HepG2 (cell line): Measurements from ENCODE around the gene MYOM1. TPM values are rescaled to one million over a fixed set of nuclear protein-coding genes. Genes with fewer than 3 reads are reported as not detected.

ENCODE experiments used
- ATAC-seq: fragments of 200-7000 bp; cut with Tn5 transposase; 3 replicates; pipeline ENCODE4 v1.9.1; 2020; ENCODE audit warnings: mild to moderate bottlenecking, moderate library complexity
- BruUV-seq: library from RNA; stranded (reverse); fragments of 400-500 nt; replicated peaks from 2 replicates; lab custom pipeline; 2021; lab: Mats Ljungman, UMichigan
- CTCF ChIA-PET: fragments of 300-600 bp; formaldehyde crosslinking; extraction: SDS; loops from one replicate; lab custom pipeline; 2021; ENCODE audit warnings: low total read pairs, inconsistent platforms, low intra/inter-chr PET ratio; lab: Yijun Ruan, JAX
- POLR2A ChIA-PET: fragments of 350-600 bp; sonication (Branson Sonifier 250); formaldehyde crosslinking; loops from one replicate; lab custom pipeline; 2020; ENCODE audit warnings: antibody characterized with exemption, inconsistent platforms; lab: Yijun Ruan, JAX
- DNase-seq: peaks from one replicate; pipeline ENCODE4 v3.0.0-alpha.2; 2015; ENCODE audit warnings: low spot score
- FAIRE-seq: peaks from 3 replicates; lab custom pipeline; 2011; peaks lifted over from hg19 to GRCh38; lab: Jason Lieb, UNC
- H2AFZ ChIP-seq: one replicate; pipeline ENCODE4 v1.6.1; 2011; ENCODE audit warnings: low read length, inconsistent platforms
- H3K27ac ChIP-seq: fragments of 300-600 bp; 3 replicates; pipeline ENCODE4 v1.8.0; 2011; ENCODE audit warnings: mixed run types, mild to moderate bottlenecking, mixed read lengths, low read length, inconsistent platforms; ENCODE audit not compliant: insufficient read depth; ENCODE audit errors: extremely low read length
- H3K27me3 ChIP-seq, 2 experiments: fragments of 200-600 bp in 1 of 2; 2 replicates in 1 of 2; 3 replicates in 1 of 2; pipeline versions ENCODE4 v1.6.0 to v1.8.0; 2011; ENCODE audit warnings: low read length in 2 of 2, mild to moderate bottlenecking in 2 of 2, moderate library complexity in 2 of 2, inconsistent platforms in 1 of 2; ENCODE audit not compliant: insufficient read depth in 2 of 2, control insufficient read depth in 1 of 2
- H3K36me3 ChIP-seq, 2 experiments: fragments of 200-600 bp in 1 of 2; replicated peaks in 1 of 2; 2 replicates in 1 of 2; 3 replicates in 1 of 2; pipeline versions ENCODE4 v1.5.1 to v1.8.0; 2011; ENCODE audit warnings: low read length in 2 of 2, inconsistent platforms in 1 of 2; ENCODE audit not compliant: insufficient read depth in 2 of 2, control insufficient read depth in 1 of 2
- H3K4me1 ChIP-seq: 2 replicates; pipeline ENCODE4 v1.5.1; 2012; ENCODE audit warnings: low read length, inconsistent platforms; ENCODE audit not compliant: insufficient read depth
- H3K4me2 ChIP-seq: 2 replicates; pipeline ENCODE4 v1.6.0; 2011; ENCODE audit warnings: low read depth, low read length, inconsistent platforms
- H3K4me3 ChIP-seq, 3 experiments: fragments of 200-600 bp in 1 of 3; sonication (generic), shearing (Covaris generic) in 1 of 3; replicated peaks in 1 of 3; 2 replicates each; pipeline ENCODE4 v1.5.1; 2011 to 2016; ENCODE audit warnings: low read length in 3 of 3, inconsistent platforms in 2 of 3, low read depth in 2 of 3, mild to moderate bottlenecking in 2 of 3, control low read depth in 1 of 3, mixed read lengths in 1 of 3; ENCODE audit not compliant: insufficient read depth in 1 of 3
- H3K79me2 ChIP-seq: one replicate; pipeline ENCODE4 v1.6.1; 2011; ENCODE audit warnings: low read length, inconsistent platforms; ENCODE audit not compliant: insufficient read depth
- H3K9ac ChIP-seq: 2 replicates; pipeline ENCODE4 v1.6.0; 2011; ENCODE audit warnings: mild to moderate bottlenecking, low read depth, low read length, inconsistent platforms; ENCODE audit not compliant: insufficient read depth
- H3K9me3 ChIP-seq: 2 replicates; pipeline ENCODE4 v1.5.1; 2012; ENCODE audit warnings: mild to moderate bottlenecking, low read length
- H4K20me1 ChIP-seq: 2 replicates; pipeline ENCODE4 v1.6.0; 2011; ENCODE audit warnings: inconsistent platforms, mild to moderate bottlenecking, low read length, moderate library complexity; ENCODE audit not compliant: insufficient read depth
- AGO2 ChIP-seq: fragments of 200-400 bp; formaldehyde crosslinking; optimal IDR thresholded peaks from 2 replicates; pipeline ENCODE3; 2017; ENCODE audit warnings: mild to moderate bottlenecking, low read depth, low read length, moderate library complexity
- AKAP8 ChIP-seq: sonication (generic); formaldehyde crosslinking; IDR thresholded peaks from 2 replicates; pipeline ENCODE4 v1.5.1; 2020; ENCODE audit warnings: mild to moderate bottlenecking, missing genetic modification reagents
- EHMT2 ChIP-seq: fragments of 200-600 bp; sonication (generic); IDR thresholded peaks from 2 replicates; pipeline ENCODE4 v1.7.0; 2017; ENCODE audit warnings: antibody characterized with exemption, low read depth, low read length, borderline replicate concordance
- FOSL1 ChIP-seq: sonication (generic); formaldehyde crosslinking; IDR thresholded peaks from 2 replicates; pipeline ENCODE4 v1.9.0; 2021; ENCODE audit warnings: missing genetic modification reagents, borderline replicate concordance
- HHEX ChIP-seq: IDR thresholded peaks from 2 replicates; pipeline ENCODE4 v1.6.1; 2016; ENCODE audit warnings: control low read depth
- KLF16 ChIP-seq, 2 experiments: sonication (generic) in 1 of 2; formaldehyde crosslinking in 1 of 2; IDR thresholded peaks; 2 replicates each; pipeline versions ENCODE4 v1.6.1 to v1.8.0; 2016 to 2023; ENCODE audit warnings: missing genetic modification reagents in 2 of 2, missing compliant biosample characterization in 1 of 2
- MXD4 ChIP-seq: IDR thresholded peaks from 2 replicates; pipeline ENCODE4 v1.6.1; 2016; ENCODE audit warnings: mild to moderate bottlenecking, missing biosample characterization, missing genetic modification reagents
- MYNN ChIP-seq: sonication (generic); formaldehyde crosslinking; IDR thresholded peaks from 2 replicates; pipeline ENCODE4 v1.4.0; 2020; ENCODE audit warnings: mild to moderate bottlenecking, low read depth, missing genetic modification reagents
- NBN ChIP-seq: fragments of 450-650 bp; conservative IDR thresholded peaks from 2 replicates; pipeline ENCODE4 v1.6.1; 2017
- NFE2L1 ChIP-seq: sonication (generic); formaldehyde crosslinking; IDR thresholded peaks from 2 replicates; pipeline ENCODE4 v1.4.0; 2020; ENCODE audit warnings: missing genetic modification reagents, mild to moderate bottlenecking, borderline replicate concordance
- NR2F1 ChIP-seq, 2 experiments: fragments of 450-650 bp in 1 of 2; formaldehyde crosslinking in 1 of 2; IDR thresholded peaks; 2 replicates each; pipeline versions ENCODE4 v1.5.0 to v1.6.1; 2016 to 2020; ENCODE audit warnings: mild to moderate bottlenecking in 1 of 2, missing compliant biosample characterization in 1 of 2, missing genetic modification reagents in 1 of 2, moderate library complexity in 1 of 2
- PPARG ChIP-seq: conservative IDR thresholded peaks from 2 replicates; pipeline ENCODE4 v1.6.1; 2016; ENCODE audit warnings: missing biosample characterization, missing genetic modification reagents
- PTBP1 ChIP-seq: fragments of 200-400 bp; formaldehyde crosslinking; IDR thresholded peaks from 2 replicates; pipeline ENCODE4 v1.6.1; 2018; ENCODE audit warnings: low read length, low read depth; ENCODE audit not compliant: poor library complexity, severe bottlenecking
- RAD51 ChIP-seq: fragments of 450-650 bp; IDR thresholded peaks from 2 replicates; pipeline ENCODE4 v1.6.1; 2016; ENCODE audit warnings: borderline replicate concordance
- RARG ChIP-seq: sonication (generic); formaldehyde crosslinking; IDR thresholded peaks from 2 replicates; pipeline ENCODE4 v1.4.0; 2020; ENCODE audit warnings: low read depth, mild to moderate bottlenecking, missing genetic modification reagents
- REXO4 ChIP-seq: sonication (generic); formaldehyde crosslinking; IDR thresholded peaks from 2 replicates; pipeline ENCODE4 v1.8.0; 2022; ENCODE audit warnings: missing genetic modification reagents, mild to moderate bottlenecking, borderline replicate concordance
- RFX1 ChIP-seq: fragments of 450-650 bp; IDR thresholded peaks from 2 replicates; pipeline ENCODE4 v1.6.1; 2017
- U2AF2 ChIP-seq: fragments of 200-400 bp; formaldehyde crosslinking; IDR thresholded peaks from 2 replicates; pipeline ENCODE4 v1.6.1; 2017; ENCODE audit warnings: low read depth, mild to moderate bottlenecking, low read length
- ZBTB3 ChIP-seq: sonication (generic); formaldehyde crosslinking; IDR thresholded peaks from 2 replicates; pipeline ENCODE4 v1.4.0; 2020; ENCODE audit warnings: low read depth, mild to moderate bottlenecking, moderate library complexity, missing genetic modification reagents, borderline replicate concordance
- ZNF713 ChIP-seq: sonication (generic); formaldehyde crosslinking; IDR thresholded peaks from 2 replicates; pipeline ENCODE4 v1.4.0; 2020; ENCODE audit warnings: mild to moderate bottlenecking, missing genetic modification reagents
- ZNF83 ChIP-seq: sonication (generic); formaldehyde crosslinking; IDR thresholded peaks from 2 replicates; pipeline ENCODE4 v1.4.0; 2020; ENCODE audit warnings: missing genetic modification reagents, mild to moderate bottlenecking, borderline replicate concordance
- WGBS: methylation state at CpG from one replicate; pipeline ENCODE4 v1.1.6; 2017; ENCODE audit warnings: low lambda C conversion rate; 5-methylcytosine and 5-hydroxymethylcytosine counted together
- in situ Hi-C: cut with HindIII; loops from 2 replicates; pipeline ENCODE4 v1.10.0; 2017; ENCODE audit warnings: low pct_unique_long_range_greater_than_20kb; ENCODE audit not compliant: extremely low pct_ligation_motif_present
- intact Hi-C: fragments of 100-400 bp; cut with micrococcal nuclease; formaldehyde crosslinking; loops from one replicate; pipeline ENCODE4 v1.10.0; 2022; ENCODE audit not compliant: unreplicated experiment
- polyA plus RNA-seq, 8 experiments: library from polyadenylated mRNA; depleted of rRNA in 3 of 8; stranded (reverse) in 7 of 8; unstranded in 1 of 8; fragments of >200 nt; fragmentation: Illumina TruSeq in 4 of 8; extraction: Trizol in 4 of 8; gene quantifications; 2 replicates each; pipeline versions ENCODE4 v1.2.1 to v1.2.3, GENCODE V29; 2011 to 2016; ENCODE audit warnings: low read depth in 4 of 8, missing spikeins in 1 of 8, mixed read lengths in 1 of 8; ENCODE audit not compliant: insufficient read depth in 1 of 8
- total RNA-seq, 5 experiments: library from RNA; depleted of rRNA; stranded (reverse); fragments of >200 nt; fragmentation: Illumina TruSeq; extraction: Trizol; gene quantifications; 2 replicates each; pipeline ENCODE4 v1.2.3, GENCODE V29; 2016; ENCODE audit warnings: low read depth in 1 of 5
- TF ChIP-seq, protein P1 (sequence below): sonication (generic); formaldehyde crosslinking; conservative IDR thresholded peaks from 2 replicates; pipeline ENCODE4 v1.4.0; 2020; ENCODE audit warnings: missing genetic modification reagents
- TF ChIP-seq, protein P2 (sequence below): sonication (generic); formaldehyde crosslinking; IDR thresholded peaks from 2 replicates; pipeline ENCODE4 v1.5.0; 2020; ENCODE audit warnings: missing genetic modification reagents

Gene MYOM1
- total and polyA plus RNA-seq, 2 of the 13 experiments (the other 11 are each of a cell fraction or from before 2014, with no cell fraction given), result 0.46 to 0.98 TPM

DNA sequence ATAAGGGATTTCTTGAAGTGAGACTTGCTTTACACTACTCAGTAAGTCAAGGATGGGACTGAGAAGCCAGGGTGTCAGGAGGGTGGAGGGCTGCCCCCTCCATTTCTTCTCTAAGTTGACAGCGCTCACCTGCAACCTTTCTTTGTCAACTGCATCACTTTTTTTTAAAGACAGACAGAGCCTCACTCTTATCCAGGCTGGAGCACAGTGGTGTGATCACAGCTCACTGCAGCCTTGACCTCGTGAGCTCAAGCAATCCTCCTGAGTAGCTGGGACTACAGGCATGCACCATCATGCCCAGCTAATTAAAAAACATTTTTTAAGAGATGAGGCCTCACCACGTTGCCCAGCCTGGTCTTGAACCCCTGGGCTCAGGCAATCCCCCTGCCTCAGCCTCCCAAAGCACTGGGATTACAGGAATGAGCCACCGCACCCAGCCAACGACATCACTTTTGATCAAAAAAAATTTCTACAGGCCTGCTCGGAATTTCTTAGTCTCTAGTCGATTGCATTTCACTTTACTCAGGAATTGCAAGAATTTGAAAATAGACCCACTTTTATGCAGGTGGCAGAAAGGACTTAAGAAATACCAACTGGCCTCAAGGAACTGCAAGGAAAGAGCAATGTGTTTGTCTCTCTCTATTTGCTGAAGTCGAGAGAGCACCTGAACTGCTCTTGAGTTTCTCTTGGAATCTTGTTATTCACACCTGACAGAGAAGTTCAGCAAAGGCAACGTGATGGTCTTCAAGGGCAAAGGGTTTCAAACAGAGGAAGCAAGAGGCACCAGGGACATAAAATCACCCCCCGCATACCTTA, 101.4 kb downstream of the MYOM1 start:
- ATAC-seq (peak; percentile 42), DNase-seq (peak; percentile 32), FAIRE-seq (no peak)
- Histone ChIP-seq H4K20me1 (no peaks in the 10 kb centered on the region), H3K9ac (peak overlapping the region; percentile 69), H2AFZ (no peak overlapping the region), H3K9me3 (no peaks in the 10 kb centered on the region), H3K27me3 (no peaks in the 10 kb centered on the region), H3K4me3 (peak overlapping the region in 1 of 3 experiments; percentile 17; a peak in 2 of 6 replicates), H3K4me2 (peak overlapping the region; percentile 64), H3K4me1 (peaks cover 72% of the 10 kb centered on the region), H3K27ac (peak overlapping the region; percentile 97), H3K79me2 (no peaks in the 10 kb centered on the region), H3K36me3 (no peaks in the 10 kb centered on the region)
- intact Hi-C loops (loop anchor here (5.0 kb wide), 1 partner anchor 56 kb away; no protein-coding TSS in a partner anchor), in situ Hi-C loops (no loop called here)
- CTCF ChIA-PET, result no interaction called here
- WGBS, result 60% methylated on average over 10 of the region's 10 CpGs
- POLR2A ChIA-PET, result interaction anchor here (0.6 to 1.7 kb wide), 13 partner anchors 10 to 142 kb away, joined by 3 to 13 read pairs (median 5); partner anchors contain the start of gene MYL12A
- BruUV-seq, result no TSS peak
- TF ChIP-seq NFE2L1 (no peak), HHEX (CRISPR knock-in tag) (no peak), FOSL1 (CRISPR knock-in tag) (no peak), NBN (no peak), ZNF713 (no peak), U2AF2 (no peak), AGO2 (no peak), PTBP1 (no peak), EHMT2 (no peak), RARG (CRISPR knock-in tag) (no peak), NR2F1 (CRISPR knock-in tag; IDR thresholded peaks at IDR 0.05) (0 out of 4 replicates have a peak, but pooled peaks of 1 of the 2 experiments have one; percentile 30), KLF16 (CRISPR knock-in tag; IDR thresholded peaks at IDR 0.05) (no peak), MYNN (CRISPR knock-in tag) (no peak), ZBTB3 (peak; percentile 46; the same call in 1 of the 2 replicates), RAD51 (no peak), AKAP8 (CRISPR knock-in tag) (no peak), MXD4 (no peak), PPARG (CRISPR knock-in tag) (no peak), RFX1 (no peak), REXO4 (CRISPR knock-in tag) (no peak), ZNF83 (CRISPR knock-in tag) (no peak)
- TF ChIP-seq, protein P1, sequence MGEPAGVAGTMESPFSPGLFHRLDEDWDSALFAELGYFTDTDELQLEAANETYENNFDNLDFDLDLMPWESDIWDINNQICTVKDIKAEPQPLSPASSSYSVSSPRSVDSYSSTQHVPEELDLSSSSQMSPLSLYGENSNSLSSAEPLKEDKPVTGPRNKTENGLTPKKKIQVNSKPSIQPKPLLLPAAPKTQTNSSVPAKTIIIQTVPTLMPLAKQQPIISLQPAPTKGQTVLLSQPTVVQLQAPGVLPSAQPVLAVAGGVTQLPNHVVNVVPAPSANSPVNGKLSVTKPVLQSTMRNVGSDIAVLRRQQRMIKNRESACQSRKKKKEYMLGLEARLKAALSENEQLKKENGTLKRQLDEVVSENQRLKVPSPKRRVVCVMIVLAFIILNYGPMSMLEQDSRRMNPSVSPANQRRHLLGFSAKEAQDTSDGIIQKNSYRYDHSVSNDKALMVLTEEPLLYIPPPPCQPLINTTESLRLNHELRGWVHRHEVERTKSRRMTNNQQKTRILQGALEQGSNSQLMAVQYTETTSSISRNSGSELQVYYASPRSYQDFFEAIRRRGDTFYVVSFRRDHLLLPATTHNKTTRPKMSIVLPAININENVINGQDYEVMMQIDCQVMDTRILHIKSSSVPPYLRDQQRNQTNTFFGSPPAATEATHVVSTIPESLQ (CRISPR knock-in tag), result no peak
- TF ChIP-seq, protein P2, sequence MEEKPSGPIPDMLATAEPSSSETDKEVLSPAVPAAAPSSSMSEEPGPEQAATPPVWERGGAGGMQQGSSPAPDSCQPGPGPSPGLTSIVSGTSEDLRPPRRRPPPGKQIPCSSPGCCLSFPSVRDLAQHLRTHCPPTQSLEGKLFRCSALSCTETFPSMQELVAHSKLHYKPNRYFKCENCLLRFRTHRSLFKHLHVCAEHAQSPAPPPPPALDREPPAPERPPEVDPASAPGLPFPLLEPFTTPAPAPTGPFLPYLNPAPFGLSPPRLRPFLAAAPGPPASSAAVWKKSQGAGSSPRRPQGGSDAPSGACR, result no peak
